Suprapubic skin (tissue), 4 donors: ENCODE results near the gene ENKD1. TPM values are rescaled to one million over a fixed set of nuclear protein-coding genes. Genes with fewer than 3 reads are reported as not detected.
A peak's percentile ranks its signal among the peaks of the same experiment; 100 is the strongest.

Experiments used
- DNase-seq, 2 donors: peaks; one replicate each; pipeline ENCODE4 v3.0.0-alpha.2; 2019; ENCODE audit warnings: low spot score in 2 of 2
- H3K27ac ChIP-seq: fragments of 200-600 bp; sonication (generic); one replicate; pipeline ENCODE4 v1.5.1; 2019
- H3K27me3 ChIP-seq: fragments of 200-600 bp; sonication (generic); one replicate; pipeline ENCODE4 v1.5.1; 2019
- H3K36me3 ChIP-seq: fragments of 200-600 bp; sonication (generic); one replicate; pipeline ENCODE4 v1.5.1; 2019
- H3K4me1 ChIP-seq: fragments of 200-600 bp; sonication (generic); one replicate; pipeline ENCODE4 v1.5.1; 2019
- H3K4me3 ChIP-seq: fragments of 200-600 bp; sonication (generic); one replicate; pipeline ENCODE4 v1.5.1; 2019; ENCODE audit warnings: mild to moderate bottlenecking
- H3K9me3 ChIP-seq: fragments of 200-600 bp; sonication (generic); one replicate; pipeline ENCODE4 v1.5.1; 2019
- CTCF ChIP-seq, 2 donors: fragments of 200-600 bp in 1 of 2; fragments of 450-650 bp in 1 of 2; sonication (generic) in 1 of 2; IDR thresholded peaks; one replicate each; pipeline ENCODE4 v1.5.1; 2016 to 2019; ENCODE audit warnings: antibody characterized with exemption in 2 of 2, mild to moderate bottlenecking in 1 of 2, moderate library complexity in 1 of 2
- EP300 ChIP-seq: sonication (generic); formaldehyde crosslinking; IDR thresholded peaks from one replicate; pipeline ENCODE4 v1.6.1; 2017; ENCODE audit warnings: antibody characterized with exemption
- POLR2A ChIP-seq, 2 donors: fragments of 450-650 bp; IDR thresholded peaks; one replicate each; pipeline ENCODE4 v1.6.1; 2017; ENCODE audit warnings: antibody characterized with exemption in 2 of 2, mild to moderate bottlenecking in 2 of 2, moderate library complexity in 2 of 2
- POLR2AphosphoS5 ChIP-seq, 3 donors: sonication (generic); formaldehyde crosslinking; IDR thresholded peaks; one replicate each; pipeline ENCODE4 v1.6.1; 2017; ENCODE audit warnings: antibody characterized with exemption in 3 of 3
- WGBS: methylation state at CpG from one replicate; pipeline ENCODE4 v1.1.5; 2018; 5-methylcytosine and 5-hydroxymethylcytosine counted together
- total RNA-seq, 4 donors: library from RNA; depleted of rRNA; stranded (reverse); fragments of >200 nt; gene quantifications; one replicate each; pipeline ENCODE4 v1.1.0, GENCODE V29; 2016

Gene ENKD1
- total RNA-seq, 4 donors from 2014 or later = 10.1 to 33.6 (median 13.7) TPM

DNA sequence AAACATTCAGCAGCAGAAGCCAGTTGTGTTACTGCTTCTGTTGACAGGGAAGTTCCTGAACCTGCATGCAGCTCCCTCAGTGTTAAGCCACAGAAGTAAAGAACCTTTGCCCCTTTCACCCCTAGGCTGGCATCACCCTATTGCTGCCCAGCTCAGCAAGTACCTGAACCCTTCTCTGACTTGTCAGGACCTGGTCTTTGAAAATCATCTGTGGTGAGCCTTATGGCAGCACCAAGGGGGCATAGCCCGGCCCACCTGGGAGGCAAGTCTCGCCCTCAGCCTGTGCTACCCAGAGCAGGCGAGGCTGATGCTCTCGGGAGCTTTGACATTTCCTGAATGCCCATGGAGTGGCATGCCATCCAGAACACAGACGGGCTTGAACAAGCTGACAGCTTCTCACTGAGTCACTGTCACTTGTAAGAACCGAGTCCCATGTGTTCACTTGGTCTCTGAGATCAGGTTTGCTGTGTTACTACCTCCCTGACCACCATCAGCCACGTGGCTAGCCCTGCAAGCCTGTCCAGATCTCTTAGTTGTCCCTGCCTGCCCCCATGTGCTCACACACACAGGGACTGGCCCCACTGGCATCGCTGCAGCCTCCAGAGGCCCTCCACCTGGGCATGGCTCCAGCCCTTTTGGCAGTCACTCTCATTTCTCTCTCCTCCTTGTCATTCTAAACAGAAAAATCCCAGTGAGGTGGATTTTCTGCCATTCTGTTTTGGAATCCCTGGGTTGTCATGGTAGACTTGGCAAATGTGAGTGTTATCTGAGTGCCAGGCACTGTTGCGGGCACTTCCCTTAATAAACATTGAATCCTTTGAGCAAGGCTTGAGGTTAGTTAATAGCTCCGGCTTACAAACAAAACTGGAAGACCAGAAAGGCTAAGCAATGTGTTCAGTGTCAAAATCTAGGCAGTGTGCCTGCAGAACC is 24.5 kb downstream of the ENKD1 start:
- Histone ChIP-seq H3K36me3 (peaks cover 28% of the 10 kb centered on the region), H3K4me1 (peaks cover 20% of the 10 kb centered on the region), H3K27me3 (peaks cover 25% of the 10 kb centered on the region), H3K9me3 (no peaks in the 10 kb centered on the region), H3K27ac (no peak overlapping the region), H3K4me3 (no peak overlapping the region)
- WGBS = 30% methylated on average over 9 of the region's 10 CpGs
- peak in 1 of 2 donors; percentile 67 for DNase-seq
- TF ChIP-seq POLR2A (IDR thresholded peaks at IDR 0.05) (no peak), EP300 (no peak), CTCF (IDR thresholded peaks at IDR 0.05) (no peak), POLR2AphosphoS5 (IDR thresholded peaks at IDR 0.05) (no peak)

DNA sequence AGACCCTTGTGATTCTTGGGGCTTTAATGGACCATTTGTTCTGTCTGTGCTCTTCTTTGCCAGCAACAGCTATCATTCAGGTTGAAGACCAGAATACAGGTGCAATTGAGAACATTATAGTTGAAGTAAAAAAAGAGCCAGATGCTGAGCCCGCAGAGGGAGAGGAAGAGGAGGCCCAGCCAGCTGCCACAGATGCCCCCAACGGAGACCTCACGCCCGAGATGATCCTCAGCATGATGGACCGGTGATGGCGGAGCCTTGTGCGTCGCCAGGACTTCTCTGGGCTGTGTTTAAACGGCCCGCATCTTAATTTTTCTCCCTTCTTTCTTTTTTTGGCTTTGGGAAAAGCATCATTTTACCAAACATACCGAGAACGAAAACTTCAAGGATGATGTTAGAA is 28.9 kb downstream of the ENKD1 start:
- Histone ChIP-seq H3K27me3 (no peaks in the 10 kb centered on the region), H3K36me3 (peaks cover 71% of the 10 kb centered on the region), H3K4me1 (peaks cover 10% of the 10 kb centered on the region), H3K9me3 (no peaks in the 10 kb centered on the region), H3K4me3 (no peak overlapping the region), H3K27ac (no peak overlapping the region)
- no peak for TF ChIP-seq POLR2A (IDR thresholded peaks at IDR 0.05)
- no peak for TF ChIP-seq CTCF (IDR thresholded peaks at IDR 0.05)
- TF ChIP-seq EP300 = no peak
- no peak for TF ChIP-seq POLR2AphosphoS5 (IDR thresholded peaks at IDR 0.05)
- WGBS = 88% methylated on average over 12 of the region's 12 CpGs
- DNase-seq = peak in 1 of 2 donors; percentile 28

DNA sequence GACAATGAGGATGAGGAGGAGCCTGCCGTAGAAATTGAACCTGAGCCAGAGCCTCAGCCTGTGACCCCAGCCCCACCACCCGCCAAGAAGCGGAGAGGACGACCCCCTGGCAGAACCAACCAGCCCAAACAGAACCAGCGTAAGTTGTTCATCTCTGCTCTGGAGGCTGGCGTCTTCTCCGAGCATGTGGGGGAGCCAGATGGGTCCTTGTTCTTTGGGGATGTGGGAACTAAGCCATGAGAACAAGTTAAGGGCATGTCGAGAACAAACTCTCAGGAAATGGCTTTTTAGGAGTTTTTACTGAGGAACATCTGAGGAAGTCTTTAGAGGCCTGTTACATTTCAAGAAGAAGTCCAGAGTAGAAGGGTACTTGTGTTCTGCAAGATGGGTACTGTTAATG is 29.8 kb downstream of the ENKD1 start:
- H3K4me1 ChIP-seq = peaks cover 3% of the 10 kb centered on the region
- H3K27me3 ChIP-seq = no peaks in the 10 kb centered on the region
- 95% methylated on average over 8 of the region's 8 CpGs for WGBS
- no peak overlapping the region for H3K27ac ChIP-seq
- DNase-seq = peak in 1 of 2 donors; percentile 37
- H3K36me3 ChIP-seq = peaks cover 77% of the 10 kb centered on the region
- no peak overlapping the region for H3K4me3 ChIP-seq
- H3K9me3 ChIP-seq = no peaks in the 10 kb centered on the region
- TF ChIP-seq CTCF (IDR thresholded peaks at IDR 0.05) (no peak), EP300 (no peak), POLR2A (IDR thresholded peaks at IDR 0.05) (no peak), POLR2AphosphoS5 (IDR thresholded peaks at IDR 0.05) (no peak)

DNA sequence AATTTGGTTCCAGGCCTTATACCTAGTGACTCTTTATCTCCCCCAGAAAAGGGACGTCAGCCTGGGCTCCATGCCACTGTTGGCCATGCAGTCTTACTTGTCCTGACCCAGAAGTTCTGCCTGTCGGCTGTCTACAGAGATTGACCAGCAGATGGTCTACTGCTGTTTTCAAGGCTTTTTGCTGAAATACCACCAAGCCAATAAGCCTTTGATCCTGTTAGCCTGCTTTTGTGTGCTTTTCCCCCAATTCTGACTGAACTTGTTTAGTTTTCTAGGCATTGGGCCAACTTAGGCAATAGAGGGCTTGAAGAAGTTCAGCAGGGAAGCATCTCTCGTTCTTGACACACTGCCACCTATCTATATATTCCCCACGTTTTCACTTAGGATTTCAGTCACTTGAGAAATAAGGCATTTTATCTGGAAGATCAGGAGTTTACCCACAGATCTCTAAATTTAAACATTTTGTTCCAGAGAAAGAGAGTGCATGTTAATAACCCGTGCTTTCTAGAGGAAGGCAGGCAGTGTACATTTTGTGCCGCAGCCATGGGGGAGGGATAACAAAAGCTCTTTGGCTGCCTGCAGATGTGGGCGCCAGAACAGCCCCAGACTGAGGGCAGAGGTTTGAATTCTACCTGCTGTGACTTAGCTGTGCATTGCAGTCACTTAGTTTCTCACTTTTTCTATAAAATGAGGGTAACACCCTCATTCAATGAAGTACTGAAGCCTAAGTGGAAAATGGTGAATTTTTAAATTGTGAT is 34.0 kb downstream of the ENKD1 start:
- Histone ChIP-seq H3K9me3 (no peaks in the 10 kb centered on the region), H3K36me3 (peaks cover 96% of the 10 kb centered on the region), H3K27ac (no peak overlapping the region), H3K27me3 (no peaks in the 10 kb centered on the region), H3K4me3 (no peak overlapping the region), H3K4me1 (no peaks in the 10 kb centered on the region)
- no peak for TF ChIP-seq POLR2A (IDR thresholded peaks at IDR 0.05)
- TF ChIP-seq POLR2AphosphoS5 (IDR thresholded peaks at IDR 0.05) = no peak
- no peak for TF ChIP-seq CTCF (IDR thresholded peaks at IDR 0.05)
- no peak for DNase-seq
- WGBS = 57% methylated on average over 7 of the region's 7 CpGs

DNA sequence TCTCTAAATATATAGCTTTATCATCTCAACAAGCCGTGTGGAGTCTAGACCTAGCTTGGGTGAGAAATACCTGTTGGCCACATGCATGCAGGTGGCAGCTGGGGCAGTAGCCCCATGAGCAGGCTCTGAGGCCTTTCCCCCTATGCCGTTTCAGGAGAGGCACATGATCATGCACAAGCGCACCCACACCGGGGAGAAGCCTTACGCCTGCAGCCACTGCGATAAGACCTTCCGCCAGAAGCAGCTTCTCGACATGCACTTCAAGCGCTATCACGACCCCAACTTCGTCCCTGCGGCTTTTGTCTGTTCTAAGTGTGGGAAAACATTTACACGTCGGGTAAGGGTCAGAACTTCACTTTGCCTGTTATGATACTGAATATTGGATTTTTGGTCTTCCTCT is 38.3 kb downstream of the ENKD1 start:
- Histone ChIP-seq H3K27me3 (no peaks in the 10 kb centered on the region), H3K27ac (no peak overlapping the region), H3K4me1 (no peaks in the 10 kb centered on the region), H3K4me3 (no peak overlapping the region), H3K9me3 (no peaks in the 10 kb centered on the region), H3K36me3 (peaks cover 90% of the 10 kb centered on the region)
- DNase-seq = no peak
- 97% methylated on average over 14 of the region's 14 CpGs for WGBS
- TF ChIP-seq POLR2AphosphoS5 (IDR thresholded peaks at IDR 0.05) (no peak), EP300 (no peak), CTCF (IDR thresholded peaks at IDR 0.05) (no peak), POLR2A (IDR thresholded peaks at IDR 0.05) (no peak)
